GM12878 (cell line): Measurements from ENCODE around the gene TNFRSF1B.

ENCODE experiments used
- CTCF ChIP-seq, 3 experiments: IDR thresholded peaks in 2 of 3; conservative IDR thresholded peaks in 1 of 3; 2 replicates each; pipeline ENCODE4 v1.5.1; 2011; ENCODE audit warnings: low read depth in 3 of 3, low read length in 3 of 3, mild to moderate bottlenecking in 3 of 3, control low read depth in 2 of 3, moderate library complexity in 2 of 3, inconsistent platforms in 1 of 3, mixed read lengths in 1 of 3; ENCODE audit not compliant: control insufficient read depth in 2 of 3, insufficient read depth in 1 of 3; ENCODE audit errors: extremely low read depth in 1 of 3
- E2F4 ChIP-seq: IDR thresholded peaks from 2 replicates; pipeline ENCODE4 v1.6.1; 2012; ENCODE audit warnings: low read depth, low read length, improper control_type of control experiment
- EZH2 ChIP-seq: IDR thresholded peaks from 2 replicates; pipeline ENCODE4 v1.6.1; 2012; ENCODE audit warnings: low read depth, mild to moderate bottlenecking, control low read depth, inconsistent platforms, low read length, borderline replicate concordance; ENCODE audit not compliant: control insufficient read depth
- MXI1 ChIP-seq: fragments of 150-350 bp; IDR thresholded peaks from 2 replicates; pipeline ENCODE4 v1.6.1; 2011; ENCODE audit warnings: low read depth, mild to moderate bottlenecking, inconsistent platforms, low read length, improper control_type of control experiment
- REST ChIP-seq: IDR thresholded peaks from 2 replicates; pipeline ENCODE4 v1.6.1; 2012; ENCODE audit warnings: mild to moderate bottlenecking, low read depth, low read length
- RFX5 ChIP-seq: IDR thresholded peaks from 2 replicates; pipeline ENCODE4 v1.6.1; 2011; ENCODE audit warnings: low read depth, low read length, improper control_type of control experiment
- SIN3A ChIP-seq: IDR thresholded peaks from 2 replicates; pipeline ENCODE4 v1.6.1; 2012; ENCODE audit warnings: low read depth, low read length, improper control_type of control experiment
- SMC3 ChIP-seq: IDR thresholded peaks from 2 replicates; pipeline ENCODE4 v1.6.1; 2011; ENCODE audit warnings: low read length, improper control_type of control experiment, borderline replicate concordance
- SREBF1 ChIP-seq: IDR thresholded peaks from 2 replicates; pipeline ENCODE4 v1.6.1; 2012; ENCODE audit warnings: mild to moderate bottlenecking, low read length
- USF2 ChIP-seq: IDR thresholded peaks from 2 replicates; pipeline ENCODE4 v1.6.1; 2011; ENCODE audit warnings: low read depth, low read length, improper control_type of control experiment, borderline replicate concordance
- WRNIP1 ChIP-seq: IDR thresholded peaks from 2 replicates; pipeline ENCODE4 v1.6.1; 2011; ENCODE audit warnings: low read depth, low read length, improper control_type of control experiment, borderline replicate concordance
- YBX1 ChIP-seq: fragments of 450-650 bp; IDR thresholded peaks from 2 replicates; pipeline ENCODE4 v1.6.1; 2016; ENCODE audit warnings: antibody characterized with exemption
- ZZZ3 ChIP-seq: IDR thresholded peaks from 2 replicates; pipeline ENCODE4 v1.6.1; 2011; ENCODE audit warnings: low read depth; ENCODE audit not compliant: control insufficient read depth, insufficient read length

- TF ChIP-seq SMC3: no peak
- TF ChIP-seq ZZZ3: no peak
- TF ChIP-seq CTCF (IDR thresholded peaks at IDR 0.05 in 2 of 3, conservative IDR thresholded peaks at IDR 0.05 in 1 of 3; ENCODE audit: control insufficient read depth in 2 of 3, extremely low read depth in 1 of 3, insufficient read depth in 1 of 3, low read depth in 3 of 3, low read length in 3 of 3): no peak
- no peak for TF ChIP-seq YBX1
- no peak for TF ChIP-seq MXI1
- no peak for TF ChIP-seq WRNIP1
- no peak for TF ChIP-seq REST
- TF ChIP-seq RFX5: no peak
- no peak for TF ChIP-seq EZH2
- TF ChIP-seq USF2: no peak
- no peak for TF ChIP-seq SIN3A
- no peak for TF ChIP-seq E2F4
- TF ChIP-seq SREBF1: no peak
These were observed 11.2 kb downstream of the TNFRSF1B start for GRCh38 chr1:12177999-12178441.
